Measurements from ENCODE around the gene CEP250.
"Not testable (repeated sequence)": the region's sequence is repeated elsewhere in the genome, so short reads cannot be mapped to it uniquely, and the experiment has no call there.

Gene CEP250

DNA sequence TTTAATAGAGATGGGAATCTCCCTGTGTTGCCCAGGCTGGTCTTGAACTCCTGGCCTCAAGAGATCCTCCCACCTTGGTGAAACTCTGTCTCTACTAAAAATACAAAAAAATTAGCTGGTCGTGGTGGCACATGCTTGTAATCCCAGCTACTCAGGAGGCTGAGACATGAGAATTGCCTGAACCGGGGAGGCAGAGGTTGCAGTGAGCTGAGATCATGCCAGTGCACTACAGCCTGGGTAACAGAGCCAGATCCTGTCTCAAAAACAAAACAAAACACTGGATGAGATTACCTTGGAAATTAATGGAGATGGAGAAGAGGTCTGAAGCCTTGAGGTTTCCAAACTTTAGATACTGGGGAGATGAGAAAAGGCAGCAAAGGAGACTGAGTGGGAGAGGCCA is 2.1 kb downstream of the CEP250 start:
- not testable (repeated sequence) for DNase-seq

DNA sequence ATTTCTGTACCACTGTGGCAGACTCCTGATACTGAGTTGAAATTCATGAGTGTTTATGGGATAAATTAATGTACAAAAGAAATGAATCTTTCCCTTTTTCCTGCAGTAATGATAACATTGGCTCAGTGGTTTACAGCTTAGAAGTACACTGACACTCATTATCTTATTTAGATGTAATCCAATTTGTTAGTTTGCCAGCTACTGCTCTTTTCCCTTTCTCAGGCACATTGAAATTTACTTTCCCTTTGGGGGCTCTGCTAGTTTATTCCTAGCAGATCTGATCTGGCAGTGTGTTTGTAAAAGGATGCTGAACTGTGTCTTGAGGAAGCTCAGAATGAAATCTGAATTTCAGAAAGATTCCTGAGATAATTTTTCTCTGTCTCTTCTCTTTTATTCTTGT is 3.0 kb downstream of the CEP250 start:
- DNase-seq = no peak

DNA sequence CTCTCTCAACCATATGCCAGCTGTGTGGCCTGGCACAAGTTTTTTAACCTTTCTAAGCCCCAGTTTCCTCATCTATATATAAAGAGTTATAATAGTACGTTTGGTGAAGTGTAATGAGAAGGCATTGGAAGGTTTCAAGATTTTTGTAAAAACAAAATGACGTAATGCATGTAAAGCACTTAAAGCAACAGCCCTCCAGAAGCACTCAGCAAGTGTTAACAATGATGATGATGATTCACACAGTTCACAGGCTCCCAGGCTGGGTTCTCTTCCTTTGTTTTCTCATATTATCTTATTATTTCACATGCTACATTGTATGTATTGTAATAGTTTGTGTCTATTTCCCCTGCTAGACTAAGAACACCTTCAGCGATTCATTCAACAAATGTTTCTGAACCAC is 6.2 kb downstream of the CEP250 start:
- no peak for DNase-seq

DNA sequence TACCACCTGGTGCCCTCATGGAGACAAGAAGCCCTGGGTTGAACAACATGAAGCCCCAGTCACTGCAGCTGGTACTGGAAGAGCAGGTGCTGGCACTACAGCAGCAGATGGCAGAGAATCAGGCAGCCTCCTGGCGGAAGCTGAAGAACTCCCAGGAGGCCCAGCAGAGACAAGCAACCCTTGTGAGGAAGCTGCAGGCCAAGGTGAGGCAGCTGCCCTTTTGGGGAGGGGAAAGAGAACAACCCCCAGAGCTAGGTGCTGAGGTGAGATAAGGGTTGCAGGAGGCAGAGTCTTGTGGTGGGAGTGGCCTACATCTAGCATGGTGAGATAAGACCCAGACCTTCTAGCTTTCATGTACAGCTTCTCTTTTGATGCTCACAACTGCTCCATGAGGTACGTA is 7.0 kb downstream of the CEP250 start:
- no peak for DNase-seq

DNA sequence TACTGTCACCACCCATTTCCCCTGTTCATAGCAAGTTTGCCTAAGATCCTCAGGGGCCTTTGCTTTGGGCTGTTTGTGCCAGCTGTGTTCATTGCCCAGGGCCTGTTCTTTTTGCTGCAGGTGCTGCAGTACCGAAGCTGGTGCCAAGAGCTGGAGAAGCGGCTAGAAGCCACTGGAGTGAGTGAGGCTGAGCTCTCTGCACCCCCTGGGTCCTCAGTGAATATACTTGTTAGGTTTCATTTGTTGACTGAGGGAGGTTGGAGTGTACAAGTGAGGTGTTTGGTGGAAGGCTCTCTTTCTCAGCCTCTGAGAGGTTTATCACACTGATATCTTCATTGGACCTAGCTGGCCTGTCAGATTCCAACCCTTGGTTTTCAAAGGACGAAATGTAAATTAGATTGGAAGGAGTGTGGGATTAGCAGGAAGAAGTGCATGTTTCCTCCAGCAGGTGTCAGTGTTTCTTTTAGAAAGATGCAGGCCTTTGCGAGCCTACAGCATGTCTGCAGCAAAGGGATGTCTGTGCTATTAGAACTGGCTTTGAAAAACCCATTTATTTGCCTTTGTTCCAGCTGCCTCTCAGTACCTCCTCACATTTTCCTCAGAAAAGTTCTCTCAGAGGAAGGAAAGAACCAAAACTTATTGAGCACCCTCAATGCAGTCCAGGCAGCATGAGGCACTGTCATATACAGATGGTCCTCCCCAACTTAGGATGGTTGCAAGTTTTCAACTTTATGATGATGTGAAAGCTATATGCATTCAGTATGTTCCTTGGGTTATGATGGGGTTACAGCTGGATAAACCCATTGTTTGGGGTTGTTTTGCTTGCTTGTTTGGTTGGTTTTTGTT is 8.3 kb downstream of the CEP250 start:
- DNase-seq = peak; percentile 38 to 47

DNA sequence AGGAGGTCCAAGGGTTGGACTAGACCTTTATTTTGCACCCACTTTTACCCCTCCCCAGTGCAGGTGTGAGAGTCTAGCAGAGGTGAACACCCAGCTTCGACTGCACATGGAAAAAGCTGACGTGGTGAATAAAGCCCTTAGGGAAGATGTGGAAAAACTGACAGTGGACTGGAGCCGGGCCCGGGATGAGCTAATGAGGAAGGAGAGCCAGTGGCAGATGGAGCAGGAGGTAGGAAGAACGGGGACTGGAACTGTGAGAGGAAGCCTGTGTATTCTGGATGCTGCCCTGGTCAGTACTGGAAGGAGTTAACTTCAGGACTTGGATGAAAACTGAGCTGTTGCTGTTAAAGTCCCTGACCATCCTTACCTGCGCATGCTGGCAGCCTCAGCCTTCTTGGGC is 10.6 kb downstream of the CEP250 start:
- DNase-seq = no peak

DNA sequence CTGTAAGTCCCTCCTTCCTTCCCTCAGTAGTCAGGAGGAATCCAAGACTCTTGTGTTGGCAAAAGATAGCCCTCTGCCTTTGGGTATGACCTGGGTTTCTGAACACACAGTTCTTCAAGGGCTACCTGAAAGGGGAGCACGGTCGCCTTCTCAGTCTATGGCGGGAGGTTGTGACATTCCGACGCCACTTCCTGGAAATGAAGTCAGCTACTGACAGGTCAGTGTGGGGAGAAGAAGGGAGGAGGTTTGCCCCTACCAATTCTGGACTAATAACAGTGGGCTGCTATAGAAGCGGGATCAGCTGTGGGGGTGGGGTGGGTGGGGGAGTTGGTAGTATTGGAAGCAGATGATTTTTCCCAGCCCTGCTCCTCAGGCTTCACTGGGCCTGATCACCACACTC is 11.5 kb downstream of the CEP250 start:
- DNase-seq = no peak

DNA sequence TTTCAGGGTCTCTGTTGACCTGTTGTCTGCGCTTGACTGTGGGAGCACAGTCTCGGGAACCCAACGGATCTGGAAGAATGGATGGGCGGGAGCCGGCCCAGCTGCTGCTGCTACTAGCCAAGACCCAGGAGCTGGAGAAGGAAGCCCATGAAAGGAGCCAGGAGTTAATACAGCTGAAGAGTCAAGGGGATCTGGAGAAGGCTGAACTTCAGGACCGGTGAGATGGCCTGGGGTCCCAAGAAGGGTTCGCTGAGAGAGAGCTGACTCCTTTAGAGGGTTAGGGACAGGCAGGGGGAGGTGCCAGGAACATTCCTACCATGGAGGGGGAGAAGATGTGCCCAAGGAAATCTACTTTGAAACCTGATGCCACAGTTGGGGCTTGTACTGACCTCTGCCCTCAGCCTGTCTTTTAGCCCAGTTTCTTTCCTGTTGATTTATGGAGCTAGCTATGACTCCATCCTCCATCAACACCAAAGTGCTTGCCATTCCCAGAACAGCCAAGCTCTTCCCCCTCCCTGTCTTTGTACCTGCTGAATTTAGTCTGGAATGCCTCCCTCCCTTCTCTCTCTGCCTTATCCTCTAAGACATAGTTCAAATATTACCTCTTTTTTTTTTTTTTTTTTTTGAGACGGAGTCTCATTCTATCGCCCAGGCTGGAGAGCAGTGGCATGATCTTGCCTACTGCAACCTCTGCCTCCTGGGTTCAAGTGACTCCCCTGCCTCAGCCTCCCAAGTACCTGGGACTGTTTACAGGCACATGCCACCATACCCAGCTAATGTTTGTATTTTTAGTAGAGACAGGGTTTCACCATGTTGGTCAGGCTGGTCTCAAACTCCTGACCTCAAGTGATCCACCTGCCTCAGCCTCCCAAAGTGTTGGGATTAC is 12.2 kb downstream of the CEP250 start:
- DNase-seq = no peak

DNA sequence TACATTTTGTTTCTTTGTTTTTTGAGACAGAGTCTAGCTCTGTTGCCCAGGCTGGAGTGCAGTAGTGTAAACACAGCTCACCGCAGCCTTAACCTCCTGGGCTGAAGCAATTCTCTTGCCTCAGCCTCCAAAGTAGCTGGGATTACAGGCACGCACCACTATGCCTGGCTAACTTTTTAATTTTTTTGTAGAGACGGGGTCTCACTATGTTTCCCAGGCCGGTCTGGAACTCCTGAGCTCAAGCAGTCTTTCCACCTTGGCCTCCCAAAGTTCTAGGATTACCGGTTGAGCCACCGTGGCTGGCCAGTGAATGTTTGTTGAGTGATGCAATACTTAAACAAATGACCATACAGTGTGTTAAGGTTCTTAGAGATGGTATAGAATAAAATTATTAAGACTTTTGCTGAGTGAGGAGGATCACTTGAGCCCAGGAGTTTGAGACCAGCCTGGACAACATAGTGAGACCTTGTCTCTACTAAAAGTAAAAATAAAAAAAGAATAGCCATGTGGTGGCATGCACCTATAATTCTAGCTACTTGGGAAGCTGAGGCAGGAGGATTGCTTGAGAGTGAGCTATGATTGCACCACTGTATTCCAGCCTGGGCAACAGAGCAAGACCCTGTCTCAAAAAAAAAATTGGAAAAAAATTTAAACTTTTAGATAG is 13.4 kb downstream of the CEP250 start:
- no peak for DNase-seq

DNA sequence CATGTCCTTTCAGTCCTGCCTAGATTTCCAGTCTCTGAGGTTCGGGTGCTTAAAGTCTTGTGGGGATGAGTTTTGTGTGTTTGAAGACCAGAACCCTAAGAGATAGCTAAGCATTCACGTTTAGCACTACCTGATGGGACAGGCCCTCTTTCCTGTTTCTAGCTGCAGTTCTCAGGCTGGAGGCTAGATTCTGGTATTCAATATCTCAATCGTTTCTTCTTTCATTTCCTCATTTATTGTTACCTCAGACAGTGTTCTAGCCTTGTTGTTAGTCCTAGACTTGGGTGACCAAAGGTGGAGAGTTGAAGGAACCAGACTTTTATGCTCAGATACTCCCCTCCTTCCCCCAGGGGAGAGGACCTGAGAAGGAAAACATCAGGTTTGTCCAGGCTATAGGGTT is 16.8 kb downstream of the CEP250 start:
- DNase-seq = no peak

DNA sequence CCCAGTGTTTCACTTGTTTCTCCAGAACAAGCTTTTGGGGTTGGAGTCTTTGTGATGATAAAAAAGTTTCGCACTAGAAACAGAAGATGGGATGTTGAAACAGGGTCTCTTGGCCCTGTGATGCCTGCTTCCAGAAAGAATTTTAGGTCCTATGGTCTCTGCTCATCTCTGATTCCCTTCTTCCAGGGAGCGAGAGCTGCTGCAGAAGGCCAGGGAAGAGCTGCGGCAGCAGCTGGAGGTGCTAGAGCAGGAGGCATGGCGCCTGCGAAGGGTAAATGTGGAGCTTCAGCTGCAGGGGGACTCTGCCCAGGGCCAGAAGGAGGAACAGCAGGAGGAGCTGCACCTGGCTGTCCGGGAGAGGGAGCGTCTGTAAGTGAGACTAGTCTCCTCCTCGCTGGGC is 18.3 kb downstream of the CEP250 start:
- DNase-seq = no peak

DNA sequence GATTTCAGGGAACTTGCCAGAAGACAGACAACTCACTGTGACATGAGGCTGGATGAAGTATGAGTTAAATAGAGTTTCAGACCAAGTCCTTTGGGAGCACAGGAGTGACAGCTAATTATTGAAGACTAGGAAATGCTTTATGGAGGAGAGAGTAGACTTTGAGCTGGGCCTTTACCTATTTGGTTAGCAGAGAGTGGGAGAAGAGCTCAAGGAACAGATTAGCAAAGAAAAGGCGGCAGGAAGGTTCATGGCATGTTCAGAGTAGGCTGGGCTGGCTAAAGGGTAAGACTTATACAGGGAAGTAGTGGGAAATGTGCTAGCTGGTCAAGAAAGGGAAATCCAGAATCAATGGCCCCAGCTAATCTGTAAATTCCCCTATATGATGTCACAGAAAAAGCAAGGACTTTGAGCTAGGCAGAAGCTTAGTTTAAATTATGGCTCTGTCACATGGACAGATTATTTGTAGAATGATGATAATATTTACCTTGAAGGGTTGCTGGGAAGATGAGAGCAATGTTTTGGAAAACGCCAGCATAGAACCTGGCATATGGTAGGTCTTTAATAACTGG is 19.0 kb downstream of the CEP250 start:
- no peak for DNase-seq

DNA sequence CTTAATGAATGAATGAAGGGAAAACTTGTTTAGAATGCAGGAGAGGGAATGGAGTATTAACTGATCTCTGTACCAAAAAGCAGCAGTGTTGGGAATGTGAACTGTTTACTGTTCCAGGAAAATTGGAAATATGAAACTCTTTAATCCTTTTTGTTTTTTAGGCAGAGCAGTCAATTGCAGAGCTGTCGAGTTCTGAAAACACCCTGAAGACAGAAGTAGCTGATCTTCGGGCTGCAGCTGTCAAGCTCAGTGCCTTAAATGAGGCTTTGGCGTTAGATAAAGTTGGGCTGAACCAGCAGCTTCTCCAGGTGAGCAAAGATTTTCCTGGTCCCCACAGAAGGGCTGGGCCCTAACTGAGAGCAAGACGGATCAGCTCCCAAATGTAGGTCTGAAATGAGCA is 20.9 kb downstream of the CEP250 start:
- no peak for DNase-seq

DNA sequence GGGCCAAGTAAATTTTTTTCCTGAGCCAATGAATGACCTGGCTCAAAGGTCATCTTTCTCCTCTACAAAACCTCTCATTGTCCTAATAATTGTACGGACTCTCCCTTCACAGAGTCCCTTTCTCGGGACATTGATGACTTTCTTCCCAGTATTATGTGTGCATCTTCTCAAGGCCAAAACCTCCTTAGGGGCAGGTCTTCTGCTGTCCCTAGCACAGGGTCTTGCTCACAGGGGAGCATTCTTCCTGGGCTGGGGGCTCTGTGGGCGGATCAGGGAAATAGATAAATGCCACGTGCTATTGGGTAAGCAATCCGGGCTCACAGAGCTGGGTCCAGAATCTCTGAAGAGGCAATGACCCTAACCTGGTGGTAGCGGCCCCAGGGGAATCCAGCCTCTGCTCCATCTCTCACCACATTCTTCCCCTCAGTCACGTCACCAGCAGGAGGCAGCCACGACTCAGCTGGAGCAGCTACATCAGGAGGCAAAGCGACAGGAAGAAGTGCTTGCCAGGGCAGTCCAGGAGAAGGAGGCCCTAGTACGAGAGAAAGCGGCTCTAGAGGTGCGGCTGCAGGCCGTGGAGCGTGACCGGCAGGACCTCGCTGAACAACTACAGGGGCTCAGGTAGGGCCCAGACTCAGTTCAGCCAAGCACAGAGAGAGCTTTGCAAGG is 23.5 kb downstream of the CEP250 start:
- peak in 1 of 2 experiments; percentile 3 for DNase-seq

DNA sequence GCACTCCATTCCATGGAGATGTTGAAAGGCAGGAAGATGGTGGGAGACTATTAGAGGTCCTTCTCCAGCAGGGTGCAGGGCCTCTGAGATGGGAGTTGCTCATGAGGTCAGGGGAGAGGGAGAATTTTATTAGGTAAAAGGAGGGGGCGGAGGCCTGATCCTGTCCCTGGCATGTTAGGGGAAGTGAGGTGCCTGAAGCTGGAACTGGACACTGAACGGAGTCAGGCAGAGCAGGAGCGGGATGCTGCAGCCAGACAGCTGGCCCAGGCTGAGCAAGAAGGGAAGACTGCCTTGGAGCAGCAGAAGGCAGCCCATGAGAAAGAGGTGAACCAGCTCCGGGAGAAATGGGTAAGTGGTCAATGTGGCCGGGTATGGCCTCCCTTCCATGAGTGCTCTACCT is 24.4 kb downstream of the CEP250 start:
- DNase-seq = no peak

DNA sequence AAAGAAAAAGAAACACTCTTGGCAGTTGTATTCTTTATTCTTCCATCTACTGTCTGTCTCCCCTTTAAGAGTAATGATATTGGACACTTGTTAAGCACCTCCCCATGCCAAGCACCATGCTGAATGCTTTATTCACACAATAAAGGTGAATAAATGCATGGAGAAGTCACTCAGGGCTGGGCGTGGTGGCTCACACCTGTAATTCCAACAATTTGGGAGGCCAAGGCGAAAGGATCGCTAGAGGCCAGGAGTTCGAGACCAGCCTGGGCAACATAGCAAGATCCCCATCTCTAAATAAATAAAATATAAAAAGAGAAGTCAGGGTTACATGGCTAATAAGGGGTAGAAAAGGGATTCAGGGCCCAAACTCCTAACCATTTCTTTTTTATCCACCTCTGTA is 32.1 kb downstream of the CEP250 start:
- no peak for DNase-seq

DNA sequence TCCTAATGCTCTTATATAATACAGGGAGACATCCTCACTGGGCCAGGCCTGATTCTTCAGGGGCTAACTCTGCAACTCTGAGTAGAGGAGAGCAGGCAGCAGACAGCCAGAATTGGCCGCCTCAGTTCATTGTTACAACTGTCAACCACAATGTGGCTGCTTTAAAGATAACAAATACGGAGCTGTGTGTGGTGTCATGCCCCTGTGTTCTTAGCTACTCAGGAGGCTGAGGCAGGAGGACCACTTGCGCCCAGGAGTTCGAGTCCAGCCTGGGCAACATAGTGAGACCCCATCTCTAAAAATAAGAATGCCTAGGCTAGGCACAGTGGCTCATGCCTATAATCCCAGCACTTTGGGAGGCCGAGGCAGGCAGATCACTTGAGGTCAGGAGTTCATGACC is 34.3 kb downstream of the CEP250 start:
- no peak for DNase-seq

DNA sequence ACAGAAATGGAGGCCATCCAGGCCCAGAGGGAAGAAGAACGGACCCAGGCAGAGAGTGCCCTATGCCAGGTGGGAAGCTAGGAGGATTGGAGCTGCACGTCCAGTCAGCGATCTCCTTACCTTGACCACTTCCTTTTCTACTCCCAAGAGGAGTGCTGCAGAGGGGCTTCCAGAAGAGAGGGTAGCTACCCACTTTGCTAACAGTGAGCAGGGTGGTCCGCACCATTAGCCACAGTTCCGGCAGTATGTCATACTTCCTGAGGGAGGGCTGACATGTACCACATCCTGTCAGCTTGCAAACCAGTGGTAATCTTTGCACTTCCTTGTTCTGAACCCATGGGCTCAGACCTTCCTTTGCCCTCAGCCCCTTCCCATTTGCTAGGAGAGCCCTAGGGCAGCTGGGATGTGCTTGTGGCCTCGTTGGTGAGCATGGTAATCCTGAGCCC is 35.4 kb downstream of the CEP250 start:
- DNase-seq = peak; percentile 35

DNA sequence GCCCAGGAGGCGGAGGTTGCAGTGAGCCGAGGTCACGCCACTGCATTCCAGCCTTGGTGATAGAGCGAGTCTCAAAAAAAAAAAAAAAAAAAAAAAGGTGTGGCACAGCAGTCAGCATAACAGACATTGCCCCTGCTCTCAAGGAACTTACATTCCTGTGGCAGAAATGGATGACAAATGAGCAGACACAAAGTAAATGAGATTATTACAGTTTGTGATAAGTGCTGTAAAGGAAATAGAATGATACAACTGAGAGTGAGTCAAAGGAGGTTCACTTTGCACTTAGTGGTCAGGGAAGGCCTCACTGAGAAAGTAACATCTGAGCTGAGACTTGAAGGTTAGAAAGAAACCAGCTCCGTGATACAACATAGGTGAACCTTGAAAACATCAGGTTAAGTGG is 36.4 kb downstream of the CEP250 start:
- no peak for DNase-seq

DNA sequence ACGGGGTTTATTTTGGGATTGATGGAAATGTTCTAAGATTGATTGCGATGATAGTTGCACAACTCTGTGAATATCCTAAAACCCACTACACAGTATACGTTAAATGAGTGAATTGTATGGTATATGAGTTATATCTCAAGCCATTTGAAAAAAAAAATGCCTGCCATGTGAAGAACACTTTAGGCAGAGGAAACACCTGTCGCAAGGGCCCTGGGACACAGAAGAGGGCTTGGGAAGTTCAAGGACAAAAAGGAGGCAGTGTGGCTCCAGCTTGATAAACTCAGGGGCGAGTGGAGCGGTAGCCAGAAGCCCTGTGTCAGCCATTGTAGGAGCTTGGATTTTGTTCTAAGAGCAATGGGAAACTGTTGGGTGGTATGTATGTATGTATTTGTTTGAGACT is 37.0 kb downstream of the CEP250 start:
- no peak for DNase-seq

DNA sequence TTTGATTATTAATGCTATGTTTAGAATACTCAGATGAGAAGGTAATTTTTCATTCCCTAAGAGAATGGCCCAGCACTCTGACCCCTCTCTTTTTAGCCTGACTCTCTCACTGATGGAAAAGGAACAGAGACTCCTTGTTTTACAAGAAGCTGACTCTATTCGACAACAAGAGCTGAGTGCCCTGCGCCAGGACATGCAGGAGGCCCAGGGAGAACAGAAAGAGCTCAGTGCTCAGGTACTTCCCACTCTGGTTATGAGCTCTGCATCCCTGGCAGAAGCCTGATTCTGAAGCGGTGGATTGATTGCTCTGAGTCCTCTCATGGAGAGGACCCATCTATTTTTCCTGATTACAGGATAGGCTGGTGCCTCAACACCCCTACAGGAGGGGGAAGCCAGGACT is 41.1 kb downstream of the CEP250 start:
- DNase-seq = no peak

DNA sequence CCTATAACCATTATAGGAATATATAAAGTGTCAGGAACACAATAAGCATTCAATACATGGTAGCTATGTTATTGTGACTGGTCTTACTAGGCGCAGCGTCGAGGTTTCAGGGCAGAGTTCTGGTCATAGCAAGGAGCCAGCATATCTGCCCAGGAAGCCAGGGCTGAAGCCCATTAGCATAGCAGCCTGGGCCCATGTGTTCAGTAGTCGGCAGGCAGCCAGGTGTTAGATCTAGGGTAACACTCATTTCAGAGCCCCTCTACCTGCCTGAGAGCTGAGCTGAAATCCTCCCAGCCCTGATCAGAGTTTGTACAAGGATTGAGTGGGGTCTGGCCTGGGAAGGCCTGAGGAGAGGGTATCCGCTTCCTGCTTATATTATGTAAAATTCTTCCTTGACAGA is 41.9 kb downstream of the CEP250 start:
- no peak for DNase-seq

DNA sequence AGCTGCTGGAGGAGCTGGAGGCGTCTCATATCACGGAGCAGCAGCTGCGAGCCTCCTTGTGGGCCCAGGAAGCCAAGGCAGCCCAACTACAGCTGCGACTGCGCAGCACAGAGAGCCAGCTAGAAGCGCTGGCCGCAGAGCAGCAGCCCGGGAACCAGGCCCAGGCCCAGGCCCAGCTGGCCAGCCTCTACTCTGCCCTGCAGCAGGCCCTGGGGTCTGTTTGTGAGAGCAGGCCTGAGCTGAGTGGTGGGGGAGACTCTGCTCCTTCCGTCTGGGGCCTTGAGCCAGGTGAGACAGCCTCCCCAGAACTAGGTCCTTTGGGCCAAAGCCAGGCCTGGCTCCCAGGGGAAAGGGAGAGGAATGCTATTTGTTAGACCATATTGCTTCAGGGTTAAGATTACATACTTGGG is 42.4 kb downstream of the CEP250 start:
- no peak for DNase-seq
